Lung (tissue), 12 donors: ENCODE results near the gene MED27. TPM values are rescaled to one million over a fixed set of nuclear protein-coding genes. Genes with fewer than 3 reads are reported as not detected.
A peak's percentile ranks its signal among the peaks of the same experiment; 100 is the strongest.

Experiments
- ATAC-seq: fragments of 200-7000 bp; cut with Tn5 transposase; one replicate; pipeline ENCODE4 v1.9.1; 2020; ENCODE audit warnings: moderate number of reproducible peaks; ENCODE audit not compliant: insufficient read depth, low FRiP score
- DNase-seq, 3 donors: peaks; one replicate each; pipeline ENCODE4 v3.0.0-alpha.2; 2013 to 2017
- H3K27ac ChIP-seq, 2 donors: one replicate each; pipeline ENCODE4 v1.5.1; 2013; ENCODE audit warnings: mild to moderate bottlenecking in 2 of 2, moderate library complexity in 2 of 2, control low read depth in 1 of 2, inconsistent platforms in 1 of 2, low read depth in 1 of 2, low read length in 1 of 2
- H3K27me3 ChIP-seq, 3 donors: one replicate each; pipeline ENCODE4 v1.5.1; 2013; ENCODE audit warnings: low read length in 2 of 3; ENCODE audit not compliant: control insufficient read depth in 3 of 3, insufficient read depth in 3 of 3
- H3K36me3 ChIP-seq, 4 donors: one replicate each; pipeline ENCODE4 v1.5.1; 2013; ENCODE audit warnings: low read length in 4 of 4, mild to moderate bottlenecking in 1 of 4, moderate library complexity in 1 of 4; ENCODE audit not compliant: control insufficient read depth in 4 of 4, insufficient read depth in 4 of 4
- H3K4me1 ChIP-seq, 5 donors: one replicate each; pipeline ENCODE4 v1.5.1; 2013; ENCODE audit warnings: low read length in 5 of 5, mild to moderate bottlenecking in 2 of 5, moderate library complexity in 1 of 5; ENCODE audit not compliant: control insufficient read depth in 5 of 5, insufficient read depth in 5 of 5
- H3K4me3 ChIP-seq: one replicate; pipeline ENCODE4 v1.5.1; 2013; ENCODE audit warnings: mild to moderate bottlenecking, control low read depth, moderate library complexity
- H3K9ac ChIP-seq, 2 donors: one replicate each; pipeline ENCODE4 v1.5.1; 2013; ENCODE audit warnings: low read length in 2 of 2, control low read depth in 1 of 2; ENCODE audit not compliant: insufficient read depth in 1 of 2
- H3K9me3 ChIP-seq, 4 donors: one replicate each; pipeline ENCODE4 v1.5.1; 2013; ENCODE audit warnings: low read length in 3 of 4, mild to moderate bottlenecking in 1 of 4, moderate library complexity in 1 of 4; ENCODE audit not compliant: control insufficient read depth in 4 of 4, insufficient read depth in 3 of 4
- CTCF ChIP-seq: IDR thresholded peaks from 2 replicates; pipeline ENCODE4 v1.5.1; 2012; ENCODE audit warnings: mild to moderate bottlenecking; ENCODE audit errors: control extremely low read depth, extremely low read depth
- WGBS, 2 donors: extraction: QIAGEN DNeasy Blood & Tissue Kit; methylation state at CpG; one replicate each; pipeline ENCODE4 v1.1.7; 2013; 5-methylcytosine and 5-hydroxymethylcytosine counted together
- polyA plus RNA-seq, 2 donors: library from polyadenylated mRNA; stranded (reverse); fragments of 200-250 nt; gene quantifications; one replicate each; pipeline ENCODE4 v1.2.1, GENCODE V29; 2013
- total RNA-seq, 2 donors: library from RNA; depleted of rRNA in 1 of 2; stranded (reverse); fragments of >200 nt in 1 of 2; gene quantifications; one replicate each; pipeline ENCODE4 v1.2.1, GENCODE V29; 2014 to 2021
- donor health status: control.
- donor health status: control.
- donor health status: Bipolar disorder and iron deficiency.
- donor health status: healthy.
- donor health status: DM: yes; HTN: yes; CAD: no.

MED27 gene
- total and polyA plus RNA-seq, 4 donors: 9.8 to 22.3 (median 16.7) TPM

GRCh38 chr9:132007371-132008025 lies 72.2 kb downstream of the MED27 start:
- no peak overlapping the region for H3K9ac ChIP-seq
- 90 to 92% methylated on average over 5 of the region's 5 CpGs for WGBS, 2 donors
- H3K36me3 ChIP-seq: peaks cover 0 to 3% (median 0%) of the 10 kb centered on the region in 4 donors
- peaks cover 0 to 13% (median 6%) of the 10 kb centered on the region in 5 donors for H3K4me1 ChIP-seq
- H3K9me3 ChIP-seq: no peaks in the 10 kb centered on the region
- TF ChIP-seq CTCF: no peak
- ATAC-seq (no peak), DNase-seq (no peak)
- no peak overlapping the region for H3K4me3 ChIP-seq
- H3K27ac ChIP-seq: no peak overlapping the region
- no peaks in the 10 kb centered on the region for H3K27me3 ChIP-seq

- no peaks in the 10 kb centered on the region for H3K27me3 ChIP-seq
- peaks cover 0 to 8% (median 6%) of the 10 kb centered on the region in 5 donors for H3K4me1 ChIP-seq
- no peaks in the 10 kb centered on the region for H3K9me3 ChIP-seq
- H3K4me3 ChIP-seq: no peak overlapping the region
- no peak overlapping the region for H3K9ac ChIP-seq
- ATAC-seq (no peak), DNase-seq (peak in 2 of 3 donors; percentile 55 to 69)
- WGBS, 2 donors: 73 to 74% methylated on average over 9 of the region's 9 CpGs
- TF ChIP-seq CTCF: no peak
- no peak overlapping the region for H3K27ac ChIP-seq
- peaks cover 0 to 3% (median 0%) of the 10 kb centered on the region in 4 donors for H3K36me3 ChIP-seq
Measured at GRCh38 chr9:132006677-132007370, 72.8 kb downstream of the MED27 start.

- peaks cover 0 to 1% (median 0%) of the 10 kb centered on the region in 4 donors for H3K36me3 ChIP-seq
- no peaks in the 10 kb centered on the region for H3K9me3 ChIP-seq
- ATAC-seq (no peak), DNase-seq (no peak)
- H3K27ac ChIP-seq: no peak overlapping the region
- no peaks in the 10 kb centered on the region for H3K27me3 ChIP-seq
- WGBS, 2 donors: 37 to 71% methylated on average over 6 of the region's 6 CpGs
- H3K9ac ChIP-seq: no peak overlapping the region
- TF ChIP-seq CTCF: no peak
- H3K4me3 ChIP-seq: no peak overlapping the region
- peaks cover 0 to 7% (median 6%) of the 10 kb centered on the region in 5 donors for H3K4me1 ChIP-seq
Measured at GRCh38 chr9:132005899-132006298, 73.8 kb downstream of the MED27 start.
